ENCODE measurements around the gene SEPTIN2.
A peak's percentile ranks its signal among the peaks of the same experiment; 100 is the strongest.
"Not testable (repeated sequence)": the region's sequence is repeated elsewhere in the genome, so short reads cannot be mapped to it uniquely, and the experiment has no call there.

SEPTIN2 gene

DNA sequence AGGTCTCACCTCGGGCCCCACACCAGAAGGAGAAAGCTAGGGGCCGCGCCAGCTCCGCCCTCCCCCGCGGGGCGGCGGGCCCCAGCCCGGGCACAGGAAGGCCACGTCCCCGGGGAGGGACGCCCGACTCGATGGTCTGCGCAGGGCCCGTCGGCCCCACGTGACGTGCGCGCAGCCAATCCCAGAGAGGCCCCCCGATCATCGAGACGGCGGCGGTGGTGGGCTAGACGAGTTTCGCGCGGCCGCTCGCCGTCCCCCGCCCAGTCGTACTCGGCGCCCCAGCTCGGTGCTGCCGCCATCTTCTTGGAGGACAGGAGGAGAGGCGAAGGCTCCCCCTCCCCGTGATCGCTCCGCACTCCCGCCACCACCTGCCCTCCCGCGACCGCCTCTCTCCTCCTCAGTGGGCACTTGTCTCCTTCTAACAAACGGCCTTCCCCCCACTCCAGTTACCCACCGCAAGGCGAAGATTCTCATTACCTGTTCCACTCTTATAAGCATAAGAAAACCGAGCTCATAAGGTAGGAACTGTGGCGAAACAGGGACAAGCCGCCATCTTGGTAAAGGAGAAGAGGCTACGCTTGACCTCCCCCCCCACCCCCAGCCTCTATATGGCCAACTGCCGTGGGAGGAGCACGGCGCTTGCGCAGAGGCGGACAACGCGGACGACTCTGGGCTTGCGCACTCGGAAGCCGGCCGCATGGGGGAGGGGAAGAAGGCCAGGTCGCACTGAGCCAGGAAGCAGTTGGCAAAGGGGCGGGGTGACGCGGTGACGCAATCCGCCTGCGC, 439 bp upstream of the SEPTIN2 start, which contains the start of gene HDLBP:
Gene HDLBP (minus strand): TSS at position 580 of the 786 bp plus-strand sequence. CDS start 48,803 bp downstream, outside the sequence.
- DNase-seq = peak; percentile 100

GRCh38 chr2:241316825-241317224, 1.1 kb downstream of the SEPTIN2 start:
- no peak for DNase-seq

DNA sequence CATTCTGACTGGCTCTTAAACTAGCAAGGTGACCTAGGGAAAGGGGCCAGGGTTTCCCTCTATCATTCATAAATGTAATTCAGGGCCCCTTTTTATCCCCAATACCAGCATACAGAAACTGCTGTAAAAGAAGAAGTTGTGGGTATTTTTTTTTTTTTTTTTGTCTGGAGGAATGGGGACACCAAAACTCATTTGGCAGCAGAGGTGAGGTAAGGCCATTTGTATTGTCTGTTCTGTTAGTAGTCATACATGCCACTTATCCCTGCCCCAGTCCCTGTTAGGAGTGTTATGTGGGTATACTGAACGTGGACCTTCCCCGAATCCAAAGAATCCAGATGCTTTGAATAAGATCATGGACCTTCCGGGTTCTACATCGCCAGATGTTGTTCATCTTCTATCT, 1.7 kb downstream of the SEPTIN2 start:
- no peak for DNase-seq

- DNase-seq = not testable (repeated sequence)
Observed at GRCh38 chr2:241318830-241319229, 3.1 kb downstream of the SEPTIN2 start.

DNA sequence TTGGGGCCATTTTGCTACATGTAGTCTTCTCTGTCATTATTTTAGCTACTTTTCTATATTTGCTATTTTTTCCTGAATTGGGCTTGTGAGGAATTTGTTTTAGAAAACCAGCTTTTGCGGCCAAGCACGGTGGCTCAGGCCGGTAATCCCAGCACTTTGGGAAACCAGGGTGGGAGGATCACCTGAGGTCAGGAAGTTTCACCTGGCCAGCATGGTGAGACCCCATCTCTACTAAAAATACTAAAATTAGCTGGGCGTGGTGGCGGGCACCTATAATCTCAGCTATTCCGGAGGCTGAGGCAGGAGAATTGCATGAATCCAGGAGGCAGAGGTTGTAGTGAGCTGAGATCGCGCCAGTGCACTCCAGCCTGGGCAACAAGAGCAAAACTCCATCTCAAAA, 4.7 kb downstream of the SEPTIN2 start:
- DNase-seq = no peak

GRCh38 chr2:241321033-241321432, 5.3 kb downstream of the SEPTIN2 start:
- DNase-seq = no peak

- DNase-seq = no peak
Observed at GRCh38 chr2:241321886-241322285, 6.2 kb downstream of the SEPTIN2 start.

DNA sequence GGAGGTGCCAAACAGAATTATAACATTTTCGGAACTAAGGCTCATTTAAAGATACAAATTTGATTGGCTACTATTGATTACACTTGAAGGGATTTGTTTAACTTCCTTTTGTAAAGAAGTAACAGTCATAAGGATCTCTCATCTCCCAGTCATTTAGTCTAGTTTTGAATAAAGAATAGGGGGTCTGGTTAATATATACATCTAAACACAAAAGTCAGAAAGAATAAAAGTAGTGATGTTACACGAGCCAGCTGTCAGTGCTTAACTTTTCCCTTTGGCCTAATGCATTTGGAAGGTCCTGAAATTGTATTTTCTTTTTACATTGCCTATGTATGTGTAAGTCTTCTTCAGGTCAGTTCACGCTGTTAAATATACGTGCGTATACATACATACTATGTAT, 8.1 kb downstream of the SEPTIN2 start:
- DNase-seq = no peak

- no peak for DNase-seq
Observed at GRCh38 chr2:241324775-241325174, 9.1 kb downstream of the SEPTIN2 start.

- DNase-seq = no peak
Observed at GRCh38 chr2:241325257-241325656, 9.5 kb downstream of the SEPTIN2 start.

DNA sequence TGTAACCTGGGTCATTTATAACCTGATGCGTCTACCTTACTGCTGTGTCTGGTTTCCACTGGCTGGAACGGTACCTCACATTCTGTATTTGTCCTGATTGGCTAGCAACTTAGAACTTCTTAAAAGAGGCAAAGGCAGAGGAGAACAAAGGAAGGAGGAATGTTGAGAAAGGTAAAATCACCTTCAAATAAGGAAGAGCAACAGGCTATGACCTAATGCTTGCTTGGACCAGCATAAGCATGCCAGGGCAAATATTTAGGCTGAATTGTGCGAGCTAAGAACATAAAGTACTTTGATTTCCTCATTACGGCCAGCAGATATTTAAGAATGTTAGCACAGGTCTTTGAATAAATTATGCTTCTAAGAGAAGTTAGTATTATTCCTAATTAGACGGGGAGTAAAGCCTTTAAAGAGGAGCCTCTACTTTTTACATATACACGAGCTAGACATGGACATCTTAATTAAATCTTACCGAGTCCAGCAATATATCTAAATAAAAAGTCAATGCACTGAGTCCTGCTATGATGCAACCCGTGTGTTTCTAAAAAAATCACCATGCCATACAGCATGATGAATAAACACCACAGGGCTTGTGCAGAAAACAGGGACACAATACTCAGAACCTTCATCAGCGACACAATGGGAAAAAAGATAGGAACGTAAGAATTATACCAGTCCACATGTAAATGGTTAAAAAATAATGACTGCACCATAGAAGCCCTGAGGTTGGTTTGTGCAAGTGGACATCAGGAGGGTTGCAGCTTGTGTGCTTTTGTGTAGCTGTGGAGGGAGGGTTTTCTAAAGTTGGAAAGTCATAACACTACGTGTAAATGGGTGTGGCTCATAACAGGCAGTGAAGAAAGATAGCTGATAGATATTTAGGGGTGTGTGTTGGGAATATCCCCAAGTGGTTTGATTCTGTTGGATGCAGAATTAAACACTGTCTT, 14.2 kb downstream of the SEPTIN2 start:
- DNase-seq = no peak

DNA sequence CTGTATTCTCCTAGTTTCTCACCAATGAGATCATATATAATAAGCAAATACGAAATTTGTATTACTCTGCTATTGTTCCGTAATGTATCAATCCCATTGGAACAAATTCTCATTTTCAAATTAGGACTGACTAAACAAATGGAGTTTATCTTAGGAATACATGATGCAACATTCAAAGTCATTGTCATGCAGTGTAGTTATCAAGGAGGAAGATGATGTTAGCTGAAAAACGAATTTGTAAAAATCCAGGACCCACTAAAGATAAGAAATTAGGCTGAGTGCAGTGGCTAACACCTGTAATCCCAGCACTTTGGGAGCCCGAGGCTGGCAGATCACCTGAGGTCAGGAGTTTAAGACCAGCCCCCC, 14.9 kb downstream of the SEPTIN2 start:
- no peak for DNase-seq

GRCh38 chr2:241334813-241335212, 19.1 kb downstream of the SEPTIN2 start:
- DNase-seq = no peak

DNA sequence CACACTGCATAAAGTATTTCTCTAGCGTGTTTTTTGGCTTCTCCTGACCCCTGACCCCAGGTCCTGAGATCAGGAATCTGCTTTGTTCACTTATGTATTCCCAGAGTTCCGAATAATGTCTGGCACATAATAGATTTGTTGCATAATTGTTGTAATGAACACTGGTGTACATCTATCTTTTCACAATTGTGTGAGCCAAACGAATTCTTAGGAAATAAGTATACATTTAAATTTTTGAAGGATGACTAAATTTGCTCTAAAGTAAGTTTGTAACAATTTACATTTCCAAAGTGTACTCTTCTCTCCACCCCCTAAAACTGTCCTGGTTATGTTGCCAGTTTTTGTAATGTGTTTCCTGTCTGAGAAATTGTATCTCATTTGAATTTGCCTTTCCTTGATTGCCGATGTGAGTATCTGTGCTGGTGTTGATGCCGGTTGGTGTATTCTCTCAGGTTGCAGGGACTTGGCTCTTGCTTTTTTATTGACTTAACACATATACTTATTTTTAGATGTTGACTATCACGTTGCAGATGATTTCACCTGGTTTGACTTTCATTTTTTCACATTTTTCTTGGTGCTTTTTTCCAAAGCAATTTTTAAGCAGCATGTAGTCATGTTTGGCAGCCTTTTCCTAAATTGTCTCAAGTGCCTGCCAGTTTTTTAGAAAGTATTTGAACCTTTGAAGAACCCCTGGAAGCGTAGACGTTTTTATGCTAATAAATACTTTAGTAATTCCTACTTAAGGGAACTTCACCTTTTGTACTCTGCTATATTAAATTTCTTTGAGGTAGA, 24.3 kb downstream of the SEPTIN2 start:
- no peak for DNase-seq

DNA sequence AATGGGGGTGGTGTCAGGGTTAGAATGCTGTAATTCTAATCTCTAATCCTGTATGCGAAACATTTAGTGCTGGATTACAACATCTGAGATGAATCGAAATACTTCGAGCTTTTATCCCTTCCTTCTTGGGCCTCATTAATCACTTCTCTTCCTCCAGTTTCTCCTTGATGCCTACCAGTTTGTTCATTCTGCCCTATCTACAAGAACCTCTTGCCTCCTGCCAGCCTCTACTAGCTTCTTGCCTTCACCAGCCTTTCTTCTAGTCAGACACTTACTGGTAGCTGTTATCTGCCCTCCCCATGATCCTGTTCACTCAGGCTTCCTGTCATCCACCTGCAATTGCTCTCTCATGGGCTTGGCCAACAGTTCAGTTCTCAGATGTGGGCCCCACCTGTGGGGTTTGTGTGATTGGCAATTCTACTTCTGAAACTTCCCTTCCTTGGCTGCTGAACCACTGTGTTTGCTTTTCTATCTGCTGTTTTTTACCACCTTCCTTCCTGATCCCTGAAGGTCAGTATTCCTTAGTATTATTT, 25.0 kb downstream of the SEPTIN2 start:
- no peak for DNase-seq

DNA sequence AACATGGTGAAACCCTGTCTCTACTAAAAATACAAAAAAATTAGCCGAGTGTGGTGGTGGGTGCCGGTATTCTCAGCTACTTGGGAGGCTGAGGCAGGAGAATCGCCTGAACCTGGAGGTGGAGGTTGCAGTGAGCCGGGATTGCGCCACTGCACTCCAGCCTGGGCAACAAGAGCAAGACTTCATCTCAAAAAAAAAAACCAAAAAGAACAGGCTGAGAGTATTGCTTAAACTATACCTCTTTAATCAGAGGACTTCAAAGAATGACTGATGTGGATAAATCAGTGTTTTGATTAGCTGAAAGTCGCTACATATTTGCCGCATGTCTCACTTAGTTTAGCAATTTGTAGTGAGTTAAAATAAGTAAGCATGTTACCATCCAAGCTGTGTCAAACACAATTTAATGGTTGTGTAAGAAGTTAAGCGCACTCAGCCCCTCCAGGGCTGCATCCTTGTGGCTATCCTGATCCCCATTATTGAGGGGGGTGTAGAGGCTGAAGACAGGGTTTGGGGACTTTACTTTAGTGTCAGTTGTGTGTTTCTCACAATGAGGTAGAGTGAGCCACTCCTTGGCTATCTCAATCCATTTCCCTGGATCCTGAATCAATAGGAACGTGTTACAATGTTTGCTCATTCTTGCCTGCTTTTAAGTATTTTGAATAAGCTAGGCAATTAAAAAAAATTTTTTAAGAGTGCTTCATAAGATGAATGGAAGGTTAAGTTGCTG, 29.4 kb downstream of the SEPTIN2 start:
- DNase-seq = no peak

- no peak for DNase-seq
Observed at GRCh38 chr2:241349941-241350340, 34.2 kb downstream of the SEPTIN2 start.

- no peak for DNase-seq
Observed at GRCh38 chr2:241350530-241350877, 34.8 kb downstream of the SEPTIN2 start.

- no peak for DNase-seq
Observed at GRCh38 chr2:241350878-241351639, 35.3 kb downstream of the SEPTIN2 start.

- no peak for DNase-seq
Observed at GRCh38 chr2:241351640-241352031, 35.9 kb downstream of the SEPTIN2 start.

DNA sequence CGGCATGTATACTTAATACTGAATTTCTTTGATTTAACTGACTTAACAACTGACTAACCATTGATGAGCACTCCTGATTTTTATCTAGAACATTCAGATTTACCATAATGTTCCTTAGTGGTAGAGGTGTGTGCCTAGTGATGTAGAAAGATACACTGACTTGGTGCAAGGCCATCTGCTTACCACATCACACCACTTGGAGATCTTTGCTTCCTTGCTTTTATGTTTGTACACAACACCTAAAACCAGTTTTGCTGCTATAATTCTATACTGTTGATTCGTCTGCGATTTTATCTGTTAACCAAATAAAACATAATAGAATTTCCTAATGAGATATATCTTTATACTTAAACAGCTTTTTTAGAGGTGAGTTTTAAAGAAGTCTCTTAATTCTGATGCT, 36.5 kb downstream of the SEPTIN2 start:
- DNase-seq = no peak

All from femur (tissue), 1 donor.